Neural cell (in vitro differentiated cells): ENCODE measurements around the gene ALOX12B.

Source experiments
- CTCF ChIP-seq: fragments of 450-650 bp; IDR thresholded peaks from 2 replicates; pipeline ENCODE4 v1.5.1; 2014; ENCODE audit warnings: antibody characterized with exemption, mild to moderate bottlenecking, moderate library complexity; ENCODE audit not compliant: poor library complexity, severe bottlenecking
- EZH2 ChIP-seq: fragments of 200-600, 300-800 bp; shearing (Covaris generic), sonication (generic); IDR thresholded peaks from 2 replicates; pipeline ENCODE4 v1.6.1; 2014; ENCODE audit warnings: antibody characterized with exemption, low read length, borderline replicate concordance, mild to moderate bottlenecking; ENCODE audit not compliant: insufficient read depth, poor library complexity, severe bottlenecking
- POLR2AphosphoS5 ChIP-seq: IDR thresholded peaks from 2 replicates; pipeline ENCODE4 v1.6.1; 2012
- RAD21 ChIP-seq: fragments of 450-650 bp; conservative IDR thresholded peaks from 2 replicates; pipeline ENCODE4 v1.6.1; 2014; ENCODE audit warnings: antibody characterized with exemption, mild to moderate bottlenecking, moderate library complexity
- REST ChIP-seq: IDR thresholded peaks from 2 replicates; pipeline ENCODE4 v1.6.1; 2012; ENCODE audit warnings: borderline replicate concordance

- TF ChIP-seq RAD21, result no peak
- no peak for TF ChIP-seq CTCF
- no peak for TF ChIP-seq POLR2AphosphoS5
- TF ChIP-seq REST, result no peak
- TF ChIP-seq EZH2, result no peak
Measured at GRCh38 chr17:8068736-8069586, 18.6 kb downstream of the ALOX12B start.
